Measurements from ENCODE around the gene TOM1. TPM values are rescaled to one million over a fixed set of nuclear protein-coding genes. Genes with fewer than 3 reads are reported as not detected.

TOM1 gene
- total and polyA plus RNA-seq, 2 of the 13 experiments (the other 11 are each of a cell fraction or from before 2014, with no cell fraction given) = 30.8 to 87.3 TPM

GRCh38 chr22:35312198-35313059 lies 12.7 kb downstream of the TOM1 start (continued):
- TF ChIP-seq ATF1 (CRISPR knock-in tag; IDR thresholded peaks at IDR 0.05) (peak; percentile 39; the same call in 1 of the 2 replicates), HDAC1 (CRISPR knock-in tag; IDR thresholded peaks at IDR 0.05) (peak; percentile 47), ZNF770 (CRISPR knock-in tag; IDR thresholded peaks at IDR 0.05) (0 out of 2 replicates have a peak, but pooled peaks have one; percentile 31), ZNF687 (CRISPR knock-in tag; IDR thresholded peaks at IDR 0.05) (peak; percentile 87), ZNF232 (CRISPR knock-in tag; IDR thresholded peaks at IDR 0.05; ENCODE audit: borderline replicate concordance) (no peak), ZNF318 (CRISPR knock-in tag; IDR thresholded peaks at IDR 0.05) (peak; percentile 67; the same call in 1 of the 2 replicates), ZNF614 (CRISPR knock-in tag; IDR thresholded peaks at IDR 0.05; ENCODE audit: borderline replicate concordance) (peak; percentile 68; the same call in 1 of the 2 replicates), MXI1 (IDR thresholded peaks at IDR 0.05; ENCODE audit: borderline replicate concordance, low read depth, low read length) (peak; percentile 29; the same call in 1 of the 3 replicates), CEBPB (IDR thresholded peaks at IDR 0.05; ENCODE audit: borderline replicate concordance, low read depth, low read length) (no peak), ZNF564 (CRISPR knock-in tag; IDR thresholded peaks at IDR 0.05) (no peak; the same call in 1 of the 2 replicates), ZGPAT (CRISPR knock-in tag; IDR thresholded peaks at IDR 0.05) (peak; percentile 48; the same call in 1 of the 2 replicates)
